Tibial artery (tissue), 4 donors: ENCODE results near the gene TNC.

Experiments used
- DNase-seq, 2 donors: peaks; one replicate each; pipeline ENCODE4 v3.0.0-alpha.2; 2019
- H3K27ac ChIP-seq, 2 donors: fragments of 200-600 bp; sonication (generic) in 1 of 2; 1 replicate in 1 of 2; 2 replicates in 1 of 2; pipeline ENCODE4 v1.5.1; 2018 to 2019; ENCODE audit warnings: mild to moderate bottlenecking in 1 of 2
- H3K27me3 ChIP-seq, 2 donors: fragments of 200-600 bp; sonication (generic) in 1 of 2; one replicate each; pipeline versions ENCODE4 v1.5.1 to v1.6.0; 2016 to 2019
- H3K36me3 ChIP-seq, 3 donors: fragments of 200-600 bp; sonication (generic) in 2 of 3; one replicate each; pipeline ENCODE4 v1.5.1; 2016 to 2019; ENCODE audit warnings: mild to moderate bottlenecking in 2 of 3
- H3K4me1 ChIP-seq, 4 donors: fragments of 200-600 bp; sonication (generic) in 2 of 4; 1 replicate in 3 of 4; 2 replicates in 1 of 4; pipeline ENCODE4 v1.5.1; 2016 to 2019
- H3K4me3 ChIP-seq, 2 donors: fragments of 200-600 bp; sonication (generic) in 1 of 2; 1 replicate in 1 of 2; 2 replicates in 1 of 2; pipeline ENCODE4 v1.5.1; 2018 to 2019; ENCODE audit warnings: mild to moderate bottlenecking in 2 of 2
- H3K9me3 ChIP-seq, 3 donors: fragments of 200-600 bp; sonication (generic) in 1 of 3; one replicate each; pipeline ENCODE4 v1.5.1; 2016 to 2019
- CTCF ChIP-seq, 2 experiments: fragments of 200-600 bp in 1 of 2; fragments of 450-650 bp in 1 of 2; IDR thresholded peaks; one replicate each; pipeline ENCODE4 v1.5.1; 2017 to 2019; ENCODE audit warnings: antibody characterized with exemption in 2 of 2, mild to moderate bottlenecking in 1 of 2, moderate library complexity in 1 of 2
- intact Hi-C: fragments of 100-400 bp; cut with DNase I; formaldehyde crosslinking; loops from one replicate; pipeline ENCODE4 v1.15.0; 2023; ENCODE audit warnings: low total_unique reads

The TNC gene

DNA sequence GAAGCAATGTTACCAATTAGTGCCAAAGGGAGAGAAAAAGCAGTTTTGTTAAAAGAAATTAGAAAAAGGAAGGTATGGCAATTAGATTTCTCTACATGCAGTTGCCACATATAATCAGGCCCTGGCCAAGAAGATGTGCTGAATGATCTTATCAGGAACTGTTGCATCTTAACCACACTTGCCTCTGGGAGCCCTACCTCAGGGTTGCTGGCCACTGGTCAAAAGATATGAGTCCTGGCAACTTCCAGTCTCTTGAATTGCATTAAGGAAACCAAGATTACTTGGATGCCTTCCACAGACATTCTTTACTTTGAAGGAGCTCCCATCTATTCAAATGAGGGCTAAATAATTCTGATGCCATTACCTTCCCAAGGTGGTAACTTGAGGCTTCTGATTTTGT, 60.4 kb downstream of the TNC start:
- Histone ChIP-seq H3K4me3 (no peak overlapping the region), H3K36me3 (peaks cover 26 to 30% (median 27%) of the 10 kb centered on the region in 3 donors), H3K9me3 (no peaks in the 10 kb centered on the region), H3K27me3 (no peaks in the 10 kb centered on the region), H3K4me1 (peaks cover 0 to 46% (median 18%) of the 10 kb centered on the region in 4 donors), H3K27ac (peak overlapping the region; percentile 15 to 78)
- intact Hi-C loops: no loop called here
- no peak for TF ChIP-seq CTCF (IDR thresholded peaks at IDR 0.05)
- DNase-seq: no peak

- intact Hi-C loops: no loop called here
- Histone ChIP-seq H3K4me3 (no peak overlapping the region), H3K27me3 (no peaks in the 10 kb centered on the region), H3K4me1 (no peaks in the 10 kb centered on the region), H3K36me3 (peaks cover 17 to 23% (median 20%) of the 10 kb centered on the region in 3 donors), H3K9me3 (no peaks in the 10 kb centered on the region), H3K27ac (no peak overlapping the region)
- TF ChIP-seq CTCF (IDR thresholded peaks at IDR 0.05): no peak
- no peak for DNase-seq
Observed at GRCh38 chr9:115050002-115050490, 67.9 kb downstream of the TNC start.

- peaks cover 0 to 29% (median 18%) of the 10 kb centered on the region in 4 donors for H3K4me1 ChIP-seq
- no peak for DNase-seq
- intact Hi-C loops: loop anchor here (10.0 kb wide), 1 partner anchor 98 kb away; no protein-coding TSS in a partner anchor
- no peaks in the 10 kb centered on the region for H3K27me3 ChIP-seq
- no peaks in the 10 kb centered on the region for H3K9me3 ChIP-seq
- no peak overlapping the region for H3K4me3 ChIP-seq
- H3K27ac ChIP-seq: no peak overlapping the region
- peaks cover 4 to 12% (median 5%) of the 10 kb centered on the region in 3 donors for H3K36me3 ChIP-seq
- TF ChIP-seq CTCF (IDR thresholded peaks at IDR 0.05): no peak
Observed at GRCh38 chr9:115046824-115047223, 71.1 kb downstream of the TNC start.

DNA sequence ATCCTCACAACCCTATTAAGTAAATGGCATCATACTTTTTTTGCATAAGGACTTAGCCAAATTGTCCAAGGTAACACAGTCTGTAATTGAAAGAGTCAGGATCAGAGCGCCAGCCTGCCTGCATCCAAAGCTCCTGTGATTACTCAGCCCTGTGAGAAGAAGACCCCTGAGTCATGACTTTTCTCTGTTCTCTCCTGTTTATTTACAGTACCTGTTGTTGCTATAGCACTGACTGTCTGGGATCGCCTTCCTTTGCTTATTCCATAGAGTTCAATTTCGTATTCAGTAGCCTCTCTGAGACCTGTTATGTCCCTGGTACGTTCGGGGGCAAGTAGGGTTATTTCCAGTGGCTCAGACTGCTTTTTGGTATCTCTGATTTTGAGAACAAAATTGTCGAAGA, 71.8 kb downstream of the TNC start:
- no peaks in the 10 kb centered on the region for H3K9me3 ChIP-seq
- H3K36me3 ChIP-seq: peaks cover 4 to 12% (median 5%) of the 10 kb centered on the region in 3 donors
- peaks cover 0 to 34% (median 20%) of the 10 kb centered on the region in 4 donors for H3K4me1 ChIP-seq
- no peak overlapping the region for H3K4me3 ChIP-seq
- no peaks in the 10 kb centered on the region for H3K27me3 ChIP-seq
- intact Hi-C loops: loop anchor here (10.0 kb wide), 1 partner anchor 99 kb away; no protein-coding TSS in a partner anchor
- DNase-seq: no peak
- no peak for TF ChIP-seq CTCF (IDR thresholded peaks at IDR 0.05)
- H3K27ac ChIP-seq: no peak overlapping the region

GRCh38 chr9:115043632-115044031, 74.3 kb downstream of the TNC start:
- Histone ChIP-seq H3K36me3 (peaks cover 11 to 15% (median 12%) of the 10 kb centered on the region in 3 donors), H3K4me1 (peaks cover 0 to 47% (median 23%) of the 10 kb centered on the region in 4 donors), H3K9me3 (no peaks in the 10 kb centered on the region), H3K4me3 (no peak overlapping the region), H3K27ac (peak overlapping the region; percentile 65 to 80), H3K27me3 (no peaks in the 10 kb centered on the region)
- intact Hi-C loops: loop anchor here (10.0 kb wide), 1 partner anchor 101 kb away; no protein-coding TSS in a partner anchor
- no peak for TF ChIP-seq CTCF (IDR thresholded peaks at IDR 0.05)
- DNase-seq: no peak
